Endothelial cell of umbilical vein (primary cell): ENCODE data around the gene ATG5. TPM values are rescaled to one million over a fixed set of nuclear protein-coding genes. Genes with fewer than 3 reads are reported as not detected.

ENCODE experiments used
- BruUV-seq: library from RNA; stranded (reverse); fragments of 400-500 nt; replicated peaks from 2 replicates; lab custom pipeline; 2021; lab: Mats Ljungman, UMichigan
- CTCF ChIA-PET: fragments of 300-600, 350-600 bp; sonication (Branson Sonifier 250); formaldehyde crosslinking; loops from one replicate; lab custom pipeline; 2021; ENCODE audit warnings: antibody characterized with exemption, inconsistent platforms; lab: Charles Lee
- POLR2A ChIA-PET: fragments of 300-600, 350-600 bp; sonication (Branson Sonifier 250); formaldehyde crosslinking; loops from one replicate; lab custom pipeline; 2021; ENCODE audit warnings: antibody characterized with exemption, inconsistent platforms; lab: Charles Lee
- DNase-seq: peaks from one replicate; pipeline ENCODE4 v3.0.0-alpha.2; 2011; ENCODE audit warnings: low read depth, low spot score
- FAIRE-seq: peaks from 2 replicates; lab custom pipeline; 2011; peaks lifted over from hg19 to GRCh38; lab: Jason Lieb, UNC
- H2AFZ ChIP-seq: 2 replicates; pipeline ENCODE4 v1.6.0; 2012; ENCODE audit warnings: low read depth, low read length, control low read depth, inconsistent platforms
- H3K27ac ChIP-seq: 2 replicates; pipeline ENCODE4 v1.5.1; 2011; ENCODE audit warnings: low read depth, mild to moderate bottlenecking, control low read depth, low read length, moderate library complexity; ENCODE audit not compliant: insufficient read depth
- H3K27me3 ChIP-seq, 2 experiments: 2 replicates each; pipeline versions ENCODE4 v1.6.0 to v1.6.1; 2011; ENCODE audit warnings: low read length in 2 of 2, mixed read lengths in 1 of 2; ENCODE audit not compliant: control insufficient read depth in 2 of 2, insufficient read depth in 2 of 2
- H3K36me3 ChIP-seq, 2 experiments: 2 replicates in 1 of 2; 3 replicates in 1 of 2; pipeline ENCODE4 v1.5.1; 2011; ENCODE audit warnings: low read length in 2 of 2, mild to moderate bottlenecking in 1 of 2, moderate library complexity in 1 of 2; ENCODE audit not compliant: control insufficient read depth in 2 of 2, insufficient read depth in 2 of 2; ENCODE audit errors: extremely low read depth in 1 of 2
- H3K4me1 ChIP-seq: 3 replicates; pipeline ENCODE4 v1.5.1; 2011; ENCODE audit warnings: mild to moderate bottlenecking, low read length; ENCODE audit not compliant: control insufficient read depth, insufficient read depth; ENCODE audit errors: extremely low read depth
- H3K4me2 ChIP-seq: 2 replicates; pipeline ENCODE4 v1.6.1; 2011; ENCODE audit warnings: low read length, control low read depth, mixed read lengths; ENCODE audit not compliant: insufficient read depth
- H3K4me3 ChIP-seq, 3 experiments: fragments of 200-600 bp in 1 of 3; sonication (generic), shearing (Covaris generic) in 1 of 3; replicated peaks in 1 of 3; 2 replicates each; pipeline ENCODE4 v1.5.1; 2011 to 2016; ENCODE audit warnings: control low read depth in 3 of 3, low read length in 3 of 3, mild to moderate bottlenecking in 2 of 3, inconsistent platforms in 1 of 3, low read depth in 1 of 3, moderate library complexity in 1 of 3; ENCODE audit not compliant: insufficient read depth in 1 of 3
- H3K79me2 ChIP-seq: 2 replicates; pipeline ENCODE4 v1.6.0; 2012; ENCODE audit warnings: low read length, inconsistent platforms; ENCODE audit not compliant: control insufficient read depth, insufficient read depth
- H3K9ac ChIP-seq: replicated peaks from 2 replicates; pipeline ENCODE3; 2011; ENCODE audit warnings: low read length, control low read depth; ENCODE audit not compliant: insufficient read depth; ENCODE audit errors: extremely low read depth
- H3K9me1 ChIP-seq: replicated peaks from 3 replicates; pipeline ENCODE4 v1.6.0; 2011; ENCODE audit warnings: mild to moderate bottlenecking, low read length; ENCODE audit not compliant: control insufficient read depth, insufficient read depth; ENCODE audit errors: extremely low read depth
- H3K9me3 ChIP-seq: replicated peaks from 2 replicates; pipeline ENCODE4 v1.5.1; 2012; ENCODE audit warnings: low read length, inconsistent platforms; ENCODE audit not compliant: control insufficient read depth, insufficient read depth
- H4K20me1 ChIP-seq: replicated peaks from 2 replicates; pipeline ENCODE3; 2011; ENCODE audit warnings: mild to moderate bottlenecking, low read length; ENCODE audit not compliant: control insufficient read depth, insufficient read depth; ENCODE audit errors: extremely low read depth
- EZH2 ChIP-seq: IDR thresholded peaks from 2 replicates; pipeline ENCODE4 v1.6.1; 2012; ENCODE audit warnings: borderline replicate concordance, low read depth, mild to moderate bottlenecking, moderate library complexity, low read length, inconsistent platforms; ENCODE audit not compliant: severe bottlenecking
- POLR2AphosphoS5 ChIP-seq: IDR thresholded peaks from 2 replicates; pipeline ENCODE4 v1.6.1; 2012; ENCODE audit warnings: low read depth, mild to moderate bottlenecking, control low read depth, low read length, moderate library complexity; ENCODE audit not compliant: insufficient read depth
- dilution Hi-C: fragments of 300-500 bp; cut with MboI; formaldehyde crosslinking; loops from one replicate; pipeline ENCODE4 v1.15.0; 2019; ENCODE audit warnings: low sequenced_read_pairs; ENCODE audit not compliant: extremely low pct_ligation_motif_present
- intact Hi-C: fragments of 100-400 bp; cut with micrococcal nuclease; formaldehyde crosslinking; loops from one replicate; pipeline ENCODE4 v1.10.0; 2022
- polyA plus RNA-seq, 4 experiments: library from polyadenylated mRNA; depleted of rRNA in 3 of 4; stranded (reverse) in 3 of 4; unstranded in 1 of 4; fragments of >200 nt; gene quantifications; 2 replicates each; pipeline versions ENCODE4 v1.2.1 to v1.2.3, GENCODE V29; 2011 to 2012; ENCODE audit warnings: missing spikeins in 1 of 4
- total RNA-seq: library from RNA; stranded (reverse); gene quantifications from 2 replicates; pipeline ENCODE4 v1.2.3, GENCODE V29; 2021
- TF ChIP-seq, protein P1 (sequence below), 2 donors: IDR thresholded peaks; 1 replicate in 1 of 2; 2 replicates in 1 of 2; pipeline ENCODE4 v1.5.1; 2011; ENCODE audit warnings: low read length in 2 of 2, mild to moderate bottlenecking in 2 of 2, moderate library complexity in 2 of 2, control low read depth in 1 of 2, inconsistent platforms in 1 of 2, low read depth in 1 of 2; ENCODE audit not compliant: insufficient read depth in 1 of 2; ENCODE audit errors: extremely low read depth in 1 of 2

ATG5 gene
- total and polyA plus RNA-seq, 2 donors (not counting 3 experiments of a cell fraction or from before 2014, with no cell fraction given), result 14.1 to 32.8 TPM

DNA sequence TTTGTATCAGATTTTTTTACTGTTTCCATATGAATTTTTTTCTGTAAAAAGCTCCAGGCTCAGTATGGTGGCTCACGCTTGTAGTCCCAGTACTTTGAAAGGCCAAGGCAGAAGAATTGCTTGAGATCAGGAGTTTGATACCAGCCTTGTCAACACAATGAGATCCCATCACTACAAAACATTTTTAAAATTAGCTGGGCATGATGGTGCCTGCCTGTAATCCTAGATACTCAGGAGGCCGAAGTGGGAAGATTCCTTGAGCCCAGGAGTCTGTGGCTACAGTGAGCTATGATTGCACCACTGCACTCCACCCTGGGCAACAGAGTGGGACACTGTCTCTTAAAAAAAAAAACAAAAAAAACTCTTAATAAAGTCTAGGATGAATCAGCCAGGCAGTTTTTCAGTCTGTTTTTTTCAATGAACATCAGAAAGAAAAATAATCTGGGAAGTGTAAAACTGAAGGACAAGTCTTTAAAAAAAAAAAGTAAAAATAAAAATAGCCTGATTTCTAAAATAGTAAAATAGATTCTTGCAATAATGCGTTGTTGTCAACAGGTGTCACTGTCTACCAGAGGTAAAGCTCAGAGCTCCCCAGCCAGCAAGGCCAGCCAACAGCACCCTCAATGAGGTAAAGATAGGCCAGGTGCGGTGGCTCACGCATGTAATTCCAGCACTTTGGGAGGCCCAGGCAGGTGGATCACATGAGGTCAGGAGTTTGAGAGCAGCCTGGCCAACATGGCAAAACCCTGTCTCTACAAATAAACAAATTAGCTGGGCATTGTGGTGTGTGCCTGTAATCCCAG is 9.3 kb upstream of the ATG5 start:
- Histone ChIP-seq H3K36me3 (no peaks in the 10 kb centered on the region), H2AFZ (no peak overlapping the region), H3K27me3 (peaks cover 12 to 34% of the 10 kb centered on the region in 2 experiments), H3K27ac (no peak overlapping the region), H3K9ac (no peak overlapping the region), H3K9me1 (no peaks in the 10 kb centered on the region), H3K79me2 (no peaks in the 10 kb centered on the region), H3K4me1 (no peaks in the 10 kb centered on the region), H3K4me3 (no peak overlapping the region), H4K20me1 (no peaks in the 10 kb centered on the region), H3K4me2 (no peak overlapping the region), H3K9me3 (no peaks in the 10 kb centered on the region)
- FAIRE-seq (peak; percentile 81), DNase-seq (peak; percentile 67)
- POLR2A ChIA-PET, result interaction anchor here (0.7 kb wide), 1 partner anchor 12 kb away, joined by 3 read pairs; no protein-coding TSS in a partner anchor
- dilution Hi-C loops (no loop called here), intact Hi-C loops (loop anchor here (1.0 to 10.0 kb wide), 3 partner anchors 111 to 1370 kb away; no protein-coding TSS in a partner anchor)
- CTCF ChIA-PET, result interaction anchor here (0.6 to 5.7 kb wide), 30 partner anchors 9 to 1513 kb away, joined by 3 to 61 read pairs (median 4); partner anchors contain the start of genes ATG5 and CRYBG1
- TF ChIP-seq POLR2AphosphoS5, result no peak
- no peak for TF ChIP-seq EZH2
- TF ChIP-seq, protein P1, sequence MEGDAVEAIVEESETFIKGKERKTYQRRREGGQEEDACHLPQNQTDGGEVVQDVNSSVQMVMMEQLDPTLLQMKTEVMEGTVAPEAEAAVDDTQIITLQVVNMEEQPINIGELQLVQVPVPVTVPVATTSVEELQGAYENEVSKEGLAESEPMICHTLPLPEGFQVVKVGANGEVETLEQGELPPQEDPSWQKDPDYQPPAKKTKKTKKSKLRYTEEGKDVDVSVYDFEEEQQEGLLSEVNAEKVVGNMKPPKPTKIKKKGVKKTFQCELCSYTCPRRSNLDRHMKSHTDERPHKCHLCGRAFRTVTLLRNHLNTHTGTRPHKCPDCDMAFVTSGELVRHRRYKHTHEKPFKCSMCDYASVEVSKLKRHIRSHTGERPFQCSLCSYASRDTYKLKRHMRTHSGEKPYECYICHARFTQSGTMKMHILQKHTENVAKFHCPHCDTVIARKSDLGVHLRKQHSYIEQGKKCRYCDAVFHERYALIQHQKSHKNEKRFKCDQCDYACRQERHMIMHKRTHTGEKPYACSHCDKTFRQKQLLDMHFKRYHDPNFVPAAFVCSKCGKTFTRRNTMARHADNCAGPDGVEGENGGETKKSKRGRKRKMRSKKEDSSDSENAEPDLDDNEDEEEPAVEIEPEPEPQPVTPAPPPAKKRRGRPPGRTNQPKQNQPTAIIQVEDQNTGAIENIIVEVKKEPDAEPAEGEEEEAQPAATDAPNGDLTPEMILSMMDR (IDR thresholded peaks at IDR 0.05; ENCODE audit: extremely low read depth in 1 of 2, insufficient read depth in 1 of 2, low read depth in 1 of 2, low read length in 2 of 2), result peak; percentile 52 to 57
- no TSS peak for BruUV-seq
